Measurements from ENCODE around the gene VSNL1.

DNA sequence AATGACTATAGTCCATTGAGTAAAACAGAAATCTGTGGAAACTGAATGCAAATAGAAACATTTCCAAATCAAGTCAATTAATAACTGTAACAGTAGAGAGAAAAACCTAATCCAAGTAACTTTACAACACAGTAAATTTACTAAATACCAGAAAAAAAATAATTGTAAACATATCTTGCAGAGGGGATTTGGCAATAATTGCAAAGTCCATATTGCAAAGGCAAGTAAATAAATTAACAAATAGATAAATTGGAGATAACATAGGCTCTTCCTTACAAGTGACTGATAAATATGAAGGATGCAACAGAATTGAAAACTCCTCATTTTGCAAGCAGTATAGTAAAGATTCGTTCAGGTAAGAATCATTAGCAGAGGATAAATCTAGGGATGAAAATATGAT is 148.1 kb downstream of the VSNL1 start:
- no peak for TF ChIP-seq ZFX (IDR thresholded peaks at IDR 0.05)
- TF ChIP-seq, protein P1, sequence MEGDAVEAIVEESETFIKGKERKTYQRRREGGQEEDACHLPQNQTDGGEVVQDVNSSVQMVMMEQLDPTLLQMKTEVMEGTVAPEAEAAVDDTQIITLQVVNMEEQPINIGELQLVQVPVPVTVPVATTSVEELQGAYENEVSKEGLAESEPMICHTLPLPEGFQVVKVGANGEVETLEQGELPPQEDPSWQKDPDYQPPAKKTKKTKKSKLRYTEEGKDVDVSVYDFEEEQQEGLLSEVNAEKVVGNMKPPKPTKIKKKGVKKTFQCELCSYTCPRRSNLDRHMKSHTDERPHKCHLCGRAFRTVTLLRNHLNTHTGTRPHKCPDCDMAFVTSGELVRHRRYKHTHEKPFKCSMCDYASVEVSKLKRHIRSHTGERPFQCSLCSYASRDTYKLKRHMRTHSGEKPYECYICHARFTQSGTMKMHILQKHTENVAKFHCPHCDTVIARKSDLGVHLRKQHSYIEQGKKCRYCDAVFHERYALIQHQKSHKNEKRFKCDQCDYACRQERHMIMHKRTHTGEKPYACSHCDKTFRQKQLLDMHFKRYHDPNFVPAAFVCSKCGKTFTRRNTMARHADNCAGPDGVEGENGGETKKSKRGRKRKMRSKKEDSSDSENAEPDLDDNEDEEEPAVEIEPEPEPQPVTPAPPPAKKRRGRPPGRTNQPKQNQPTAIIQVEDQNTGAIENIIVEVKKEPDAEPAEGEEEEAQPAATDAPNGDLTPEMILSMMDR (conservative IDR thresholded peaks at IDR 0.05) = no peak

Data from C4-2B (cell line).